M059J (cell line): ENCODE data around the gene TUBA4B. TPM values are rescaled to one million over a fixed set of nuclear protein-coding genes. Genes with fewer than 3 reads are reported as not detected.
"Not testable (repeated sequence)": the region's sequence is repeated elsewhere in the genome, so short reads cannot be mapped to it uniquely, and the experiment has no call there.

ENCODE experiments used
- DNase-seq: peaks from one replicate; pipeline ENCODE4 v3.0.0-alpha.2; 2012; ENCODE audit warnings: low read depth
- total RNA-seq: library from RNA; depleted of rRNA; stranded (reverse); fragments of >200 nt; shearing (Covaris generic); gene quantifications from 2 replicates; pipeline ENCODE4 v1.2.3, GENCODE V29; 2014

TUBA4B gene
- total RNA-seq, 1 experiment from 2014 or later, result not detected

DNA sequence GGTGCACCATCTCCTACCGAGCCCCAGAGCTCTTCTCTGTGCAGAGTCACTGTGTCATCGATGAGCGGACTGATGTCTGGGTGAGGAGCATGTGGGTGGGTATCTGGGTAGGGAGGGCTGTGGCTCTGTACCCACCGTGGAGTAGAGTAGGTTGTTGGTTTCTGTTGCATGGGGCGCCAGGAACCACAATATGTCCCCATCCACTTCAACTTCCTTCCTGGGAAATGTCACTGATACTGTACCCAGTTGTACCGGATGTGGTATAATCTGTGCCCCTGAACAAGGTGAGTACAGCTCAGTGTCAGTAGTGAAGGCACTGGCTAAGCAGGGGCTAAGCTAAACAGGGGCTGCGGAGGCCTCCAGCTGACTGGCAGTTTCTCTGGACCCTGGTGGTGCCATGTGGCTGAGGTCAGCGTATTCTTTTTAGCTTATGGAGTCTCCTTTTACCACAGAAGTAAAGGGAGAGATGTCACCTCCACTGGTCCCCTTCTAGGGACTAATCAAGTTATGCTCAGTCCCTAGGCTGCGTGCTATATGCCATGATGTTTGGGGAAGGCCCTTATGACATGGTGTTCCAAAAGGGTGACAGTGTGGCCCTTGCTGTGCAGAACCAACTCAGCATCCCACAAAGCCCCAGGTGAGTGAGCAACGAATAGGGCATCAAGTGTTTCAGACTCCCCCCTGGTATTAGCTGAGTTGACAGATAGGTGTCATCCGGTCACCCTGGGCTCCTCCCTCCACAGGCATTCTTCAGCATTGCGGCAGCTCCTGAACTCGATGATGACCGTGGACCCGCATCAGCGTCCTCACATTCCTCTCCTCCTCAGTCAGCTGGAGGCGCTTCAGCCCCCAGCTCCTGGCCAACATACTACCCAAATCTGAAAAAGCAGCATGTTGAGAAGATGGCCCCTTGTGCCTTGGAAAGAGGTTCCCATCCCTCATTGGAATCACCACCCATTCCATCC, 5.1 kb upstream of the TUBA4B start:
- no peak for DNase-seq

DNA sequence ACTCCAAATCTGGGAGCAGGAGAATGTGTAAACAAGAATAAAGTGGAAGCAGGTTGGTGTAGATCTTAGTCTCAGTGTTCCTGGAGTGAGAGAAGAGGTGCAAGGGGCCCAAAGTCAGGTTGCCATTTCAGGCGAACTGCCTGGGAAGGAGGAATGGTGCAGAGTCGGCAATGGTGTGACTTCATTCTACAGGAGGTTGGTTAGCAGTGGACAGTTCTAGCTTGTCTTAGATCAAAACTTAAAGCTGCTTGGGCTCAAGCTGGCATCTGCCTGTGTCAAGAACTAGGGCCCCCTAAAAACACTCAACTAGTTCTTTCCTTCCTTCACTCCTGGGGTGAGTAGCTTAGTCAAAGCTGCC, 4.2 kb upstream of the TUBA4B start:
- no peak for DNase-seq

DNA sequence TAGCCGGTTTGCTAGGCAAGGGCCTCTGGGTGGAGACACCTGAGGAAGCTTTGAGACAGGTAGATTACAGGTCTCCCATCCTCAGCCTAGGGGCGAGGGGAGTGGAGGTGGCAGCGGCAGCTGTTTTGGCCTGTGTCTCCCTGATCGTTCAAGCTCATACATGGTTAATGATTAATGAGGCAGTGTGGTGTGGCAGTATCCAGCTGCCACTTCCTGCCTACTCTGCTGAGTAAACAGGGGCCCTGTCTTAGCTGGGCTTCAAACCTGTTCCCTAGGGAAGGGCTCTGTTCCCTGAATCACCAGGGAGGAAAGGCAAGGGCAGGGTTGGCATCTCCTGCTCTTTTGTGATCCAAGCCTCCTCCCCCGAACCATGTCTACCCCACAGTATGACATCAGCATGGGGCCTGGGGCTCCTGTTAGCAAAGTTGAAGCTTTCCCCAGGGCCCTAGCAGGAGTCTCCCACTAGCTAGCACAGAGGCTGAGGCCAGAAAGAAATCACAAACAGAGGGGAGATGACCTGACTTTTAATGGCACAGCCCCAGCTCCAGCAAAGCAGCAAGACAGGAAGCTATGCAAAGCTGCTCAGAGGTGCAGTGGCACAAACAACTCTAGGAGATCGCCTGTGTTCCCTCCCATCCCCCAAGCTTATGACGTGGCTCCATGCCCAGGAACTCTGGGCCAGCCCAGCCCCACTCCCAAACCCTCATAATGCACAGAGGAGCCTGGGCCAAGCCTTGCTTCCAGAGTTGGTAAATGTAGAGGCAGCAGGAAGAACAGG, 3.7 kb upstream of the TUBA4B start:
- peak; percentile 92 for DNase-seq

DNA sequence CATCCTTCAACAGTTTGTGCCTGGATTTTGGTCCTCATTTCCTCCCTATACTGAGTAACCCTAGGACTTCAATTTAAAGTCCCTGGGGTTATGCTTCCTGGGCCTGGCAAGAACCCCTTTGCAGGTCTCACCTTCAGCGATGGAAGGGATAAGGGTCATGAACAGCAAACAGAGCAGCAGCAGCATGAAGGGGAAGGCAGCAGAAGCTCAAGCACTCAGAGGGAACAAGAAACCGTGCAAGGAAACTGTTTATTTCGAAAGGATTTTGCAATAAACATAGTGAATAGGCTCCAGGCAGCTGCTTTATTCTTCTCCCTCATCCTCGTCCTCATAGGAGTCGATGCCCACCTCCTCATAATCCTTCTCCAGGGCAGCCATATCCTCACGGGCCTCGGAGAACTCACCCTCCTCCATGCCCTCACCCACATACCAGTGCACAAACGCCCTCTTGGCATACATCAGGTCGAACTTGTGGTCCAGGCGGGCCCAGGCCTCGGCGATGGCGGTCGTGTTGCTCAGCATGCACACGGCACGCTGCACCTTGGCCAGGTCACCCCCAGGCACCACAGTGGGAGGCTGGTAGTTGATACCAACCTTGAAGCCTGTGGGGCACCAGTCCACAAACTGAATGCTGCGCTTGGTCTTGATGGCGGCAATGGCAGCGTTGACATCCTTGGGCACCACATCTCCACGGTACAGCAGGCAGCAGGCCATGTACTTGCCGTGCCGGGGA, 2.8 kb upstream of the TUBA4B start:
- no peak for DNase-seq

DNA sequence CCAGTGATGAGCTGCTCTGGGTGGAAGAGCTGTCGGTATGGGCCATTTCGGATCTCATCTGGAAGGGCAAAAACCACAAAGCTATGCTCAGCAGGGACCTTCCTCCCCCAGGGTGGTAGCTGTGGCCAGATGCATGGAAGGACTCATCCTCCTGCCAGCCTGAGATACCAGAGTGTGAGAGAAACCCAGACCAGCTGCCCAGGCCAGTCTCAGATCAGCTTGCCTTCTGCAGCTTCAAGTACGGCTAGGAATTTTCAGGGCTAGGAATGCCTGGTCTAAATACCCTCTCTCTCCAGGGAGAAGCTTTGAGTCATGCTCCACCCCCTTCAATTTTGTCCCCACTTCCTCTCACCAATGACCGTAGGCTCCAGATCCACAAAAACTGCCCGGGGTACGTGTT, 1.4 kb upstream of the TUBA4B start:
- peak; percentile 59 for DNase-seq

DNA sequence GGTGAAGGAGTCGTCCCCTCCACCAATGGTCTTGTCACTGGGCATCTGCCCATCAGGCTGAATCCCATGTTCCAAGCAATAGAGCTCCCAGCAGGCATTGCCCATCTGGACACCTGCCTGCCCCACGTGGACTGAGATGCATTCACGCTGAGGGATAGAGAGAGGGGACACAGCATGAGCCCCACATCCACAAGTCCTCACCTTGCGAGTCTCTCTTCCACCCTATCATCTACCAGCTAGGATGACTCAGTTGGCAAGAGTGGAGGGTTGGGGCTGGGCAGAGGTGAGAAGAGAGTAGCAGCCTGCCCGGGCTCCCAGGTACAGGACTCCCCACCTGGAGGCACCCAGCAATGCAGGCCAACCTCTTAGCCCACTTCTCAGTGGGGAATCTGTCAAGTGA, 959 bp upstream of the TUBA4B start:
- peak; percentile 32 for DNase-seq

DNA sequence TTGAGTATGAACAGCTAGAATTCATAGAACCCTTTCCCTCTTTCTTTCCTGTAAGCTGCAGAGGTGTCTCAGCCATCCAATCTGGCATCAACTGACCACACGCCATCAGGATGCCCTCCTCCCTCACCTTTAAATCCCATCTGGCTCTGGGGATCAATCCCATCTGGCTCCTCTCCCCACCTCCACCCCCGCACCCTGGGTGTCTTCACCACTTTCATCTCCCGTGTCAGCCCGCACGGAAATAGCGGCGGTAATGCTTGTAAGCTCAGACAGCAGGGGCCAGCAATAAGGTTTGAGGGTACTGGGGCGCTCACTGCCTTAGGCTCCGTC, 508 bp upstream of the TUBA4B start:
- no peak for DNase-seq

DNA sequence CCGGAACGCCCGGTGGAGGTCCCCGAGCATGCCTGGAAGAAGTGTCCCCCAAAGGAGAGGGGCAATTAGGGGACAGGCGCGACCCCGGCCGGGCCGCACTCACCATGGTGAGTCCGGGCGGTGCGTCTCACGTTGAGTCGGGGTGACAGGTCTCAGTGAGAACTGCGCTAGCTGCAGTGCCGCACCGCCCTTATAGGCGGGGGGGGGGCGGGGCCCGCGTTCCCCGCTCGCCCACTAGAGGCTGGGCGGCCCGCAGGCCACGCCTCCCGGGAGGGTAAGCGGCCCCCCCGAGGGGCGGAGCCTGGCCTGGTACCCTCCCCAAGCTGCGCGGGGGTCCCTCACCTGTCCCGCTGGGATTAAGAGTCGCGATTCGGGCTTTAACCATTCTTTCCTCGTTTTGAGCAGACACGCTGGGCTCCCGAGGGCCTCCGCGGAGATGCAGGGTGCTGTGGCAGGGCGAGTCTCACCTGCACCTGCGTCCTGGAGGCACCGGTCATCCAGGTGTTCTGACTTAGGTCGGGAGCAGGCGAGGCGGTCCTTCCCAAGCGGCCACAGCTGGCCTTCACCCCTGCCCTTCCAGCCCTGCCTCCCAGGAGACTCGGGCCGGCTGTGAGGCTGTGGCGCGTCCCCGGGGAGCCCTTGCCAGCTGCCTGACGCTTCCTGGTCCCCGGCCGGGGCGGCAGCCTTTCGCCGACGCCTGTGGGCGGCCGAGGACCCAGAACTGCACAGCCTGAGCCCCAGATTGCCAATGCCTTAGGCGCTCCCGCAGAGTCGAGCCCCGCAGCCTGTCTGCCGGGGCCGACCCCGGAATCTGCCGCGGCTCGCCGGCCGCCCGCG, 928 bp downstream of the TUBA4B start, which contains the start of gene TUBA4A:
TUBA4A (minus strand) TSS at position 166 of the 837 bp plus-strand sequence; CDS start at position 106, 60 bp downstream.
- DNase-seq, result peak; percentile 76

DNA sequence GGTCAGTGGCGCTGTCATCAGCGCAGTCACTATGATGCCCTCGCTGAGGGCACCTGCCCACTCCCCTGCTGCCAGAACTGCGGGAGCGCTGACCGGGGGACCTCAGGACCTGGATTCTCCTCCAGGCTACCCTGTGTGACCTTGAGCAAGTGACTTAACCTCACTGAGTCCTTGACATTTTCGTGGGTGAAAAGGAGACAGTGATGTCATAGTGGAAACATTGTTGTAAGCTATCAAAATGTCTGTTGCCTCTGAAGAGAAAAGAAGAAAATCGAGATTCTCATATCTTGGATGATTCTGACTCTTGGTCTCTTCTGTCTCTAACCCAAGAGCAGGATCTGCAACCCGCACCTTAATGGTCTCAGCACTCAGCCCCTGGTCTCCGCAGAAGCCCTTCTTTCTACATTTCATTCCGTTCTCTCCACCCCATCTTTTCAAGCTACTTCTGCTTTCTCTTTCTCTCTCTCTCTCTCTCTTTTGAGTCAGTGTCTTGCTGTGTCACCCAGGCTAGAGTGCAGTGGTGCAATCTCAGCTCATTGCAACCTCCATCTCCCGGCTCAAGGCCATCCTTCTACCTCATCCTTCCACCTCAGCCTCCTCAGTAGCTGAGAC, 1.7 kb downstream of the TUBA4B start:
- DNase-seq, result peak; percentile 25

DNA sequence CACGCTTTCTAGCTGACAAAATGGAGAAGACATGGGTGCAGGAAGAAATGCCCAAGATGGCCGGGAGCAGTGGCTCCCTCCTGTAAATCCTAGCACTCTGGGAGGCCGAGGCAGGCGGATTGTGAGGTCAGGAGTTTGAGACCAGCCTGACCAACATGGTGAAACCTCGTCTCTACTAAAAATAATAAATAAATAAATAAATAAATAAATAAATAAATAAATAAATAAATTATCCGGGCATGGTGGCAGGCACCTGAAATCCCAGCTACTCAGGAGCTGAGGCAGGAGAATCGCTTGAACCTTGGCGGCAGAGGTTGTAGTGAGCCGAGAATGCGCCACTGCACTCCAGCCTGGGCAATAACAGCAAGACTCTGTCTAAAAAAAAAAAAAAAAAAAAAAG, 5.9 kb downstream of the TUBA4B start:
- DNase-seq, result not testable (repeated sequence)

DNA sequence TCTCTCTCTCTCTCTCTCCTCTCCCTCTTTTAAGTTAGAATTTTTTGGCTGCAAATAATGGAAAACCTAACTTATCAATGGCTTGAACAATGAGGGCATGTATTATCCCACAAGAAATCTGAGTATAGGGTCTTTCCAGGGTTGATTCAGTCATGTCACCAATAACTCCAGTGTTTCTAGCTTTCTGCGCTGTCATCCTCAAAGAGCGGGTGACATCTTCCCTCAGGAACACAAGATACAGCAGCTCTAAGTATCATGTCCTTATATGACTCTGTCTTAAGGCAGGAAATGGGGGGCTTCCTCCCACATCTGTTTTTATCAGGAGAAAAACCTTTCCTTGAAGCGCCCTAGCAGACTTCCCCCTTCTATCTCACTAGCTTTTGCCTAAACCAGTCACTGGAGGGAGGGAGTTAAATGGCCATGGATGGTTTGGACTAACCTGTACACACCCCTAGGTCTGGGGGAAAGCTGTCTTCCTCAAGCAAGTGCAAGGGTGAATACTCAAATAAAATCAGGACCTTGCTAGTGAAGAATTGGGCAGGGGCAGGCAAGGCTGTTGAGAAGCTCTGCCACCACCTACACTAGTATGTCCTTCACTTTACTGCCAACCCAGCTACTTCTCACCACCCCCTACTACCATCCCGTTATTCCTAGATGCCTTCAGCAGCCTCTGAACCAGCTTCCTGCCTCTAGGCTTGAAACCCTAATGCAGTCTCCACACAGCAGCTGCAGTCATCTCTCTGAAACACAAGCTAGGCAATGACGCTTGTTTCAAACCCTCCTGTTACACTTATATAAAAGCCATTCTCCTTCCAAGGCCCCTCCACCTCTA, 8.2 kb downstream of the TUBA4B start:
- DNase-seq, result no peak

DNA sequence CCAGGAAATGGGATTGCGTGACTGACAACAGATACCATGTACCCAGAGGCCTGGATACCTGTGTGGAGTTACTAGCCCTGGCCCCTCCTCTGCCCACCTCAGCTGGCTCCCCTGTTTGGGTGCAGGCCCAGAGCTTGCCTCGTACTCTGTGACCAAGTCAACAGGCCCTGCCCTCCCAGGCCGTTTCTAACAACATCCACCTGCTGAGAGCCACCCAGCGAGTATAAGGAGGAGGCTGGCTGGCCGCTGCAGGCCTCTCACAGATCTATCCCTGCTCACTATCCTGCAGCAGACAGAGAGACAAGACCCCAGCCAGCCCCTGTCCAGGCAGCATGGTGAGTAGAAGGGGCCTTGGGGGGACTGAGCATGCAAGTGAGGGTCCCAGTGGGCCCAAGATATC, 13.2 kb downstream of the TUBA4B start:
- no peak for DNase-seq

DNA sequence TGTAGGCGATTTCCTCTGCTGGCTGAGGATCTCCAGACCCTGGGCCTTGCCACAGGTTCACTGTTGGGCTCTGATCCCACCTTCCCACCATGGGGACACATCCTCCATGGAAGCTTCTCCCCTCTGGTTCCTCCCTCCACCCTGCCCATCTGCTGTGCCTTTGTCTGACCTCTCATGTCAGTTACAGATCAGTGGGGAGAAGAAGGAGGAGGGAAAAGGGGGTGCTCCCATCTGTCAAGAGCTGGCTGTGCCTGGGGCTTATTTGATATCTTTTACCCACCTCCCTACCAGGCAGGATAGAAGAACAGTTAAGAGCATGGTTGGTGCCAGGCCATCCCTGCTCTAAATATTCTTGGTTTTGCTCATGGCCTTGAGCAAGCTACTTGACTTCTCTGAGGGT, 13.8 kb downstream of the TUBA4B start:
- DNase-seq, result no peak

DNA sequence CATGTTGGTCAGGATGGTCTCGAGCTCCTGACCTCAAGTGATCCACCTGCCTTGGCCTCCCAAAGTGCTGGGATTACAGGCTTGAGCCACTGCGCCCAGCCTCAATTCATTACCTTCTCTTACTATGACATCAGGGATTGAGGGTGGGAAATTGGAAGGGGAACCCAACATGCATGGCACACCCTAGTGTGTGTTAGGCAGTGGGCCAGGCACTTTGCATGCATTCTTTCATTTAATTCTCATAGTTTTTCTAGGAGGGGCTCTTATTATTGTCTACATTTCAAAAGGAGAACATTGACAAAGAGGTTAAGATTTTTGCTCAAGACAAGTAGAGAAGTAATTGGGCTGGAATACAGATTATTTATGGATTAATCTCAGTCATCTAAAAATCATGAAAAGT, 15.3 kb downstream of the TUBA4B start:
- no peak for DNase-seq

DNA sequence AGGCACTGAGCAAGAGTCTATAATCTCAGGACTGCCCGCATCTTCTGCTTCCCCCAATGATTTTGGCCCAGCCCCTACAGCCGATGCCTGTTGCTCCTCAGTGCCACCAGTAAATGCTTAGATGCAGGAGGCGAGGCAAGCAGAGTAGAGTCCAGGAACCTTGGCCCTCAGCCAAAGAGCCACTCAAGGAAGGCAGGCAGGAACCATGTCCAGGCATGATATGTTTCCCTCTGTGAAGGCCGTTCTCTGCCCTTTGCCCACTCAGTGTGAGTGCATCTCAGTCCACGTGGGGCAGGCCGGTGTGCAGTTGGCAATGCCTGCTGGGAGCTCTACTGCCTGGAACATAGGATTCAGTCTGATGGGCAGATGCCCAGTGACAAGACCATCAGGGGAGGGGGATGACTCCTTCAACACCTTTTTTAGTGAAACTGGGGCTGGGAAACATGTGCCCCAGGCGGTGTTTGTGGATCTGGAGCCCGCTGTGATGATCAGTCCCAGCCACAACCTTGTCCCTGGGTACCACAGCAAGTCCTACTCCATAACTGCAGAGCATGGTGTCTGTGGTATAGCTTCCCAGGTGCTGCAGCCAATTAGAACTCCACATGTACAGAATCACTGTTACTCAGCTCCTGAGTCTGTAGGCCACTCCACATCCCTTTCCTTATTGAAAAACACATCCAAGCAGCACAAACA, 16.5 kb downstream of the TUBA4B start:
- DNase-seq, result no peak

DNA sequence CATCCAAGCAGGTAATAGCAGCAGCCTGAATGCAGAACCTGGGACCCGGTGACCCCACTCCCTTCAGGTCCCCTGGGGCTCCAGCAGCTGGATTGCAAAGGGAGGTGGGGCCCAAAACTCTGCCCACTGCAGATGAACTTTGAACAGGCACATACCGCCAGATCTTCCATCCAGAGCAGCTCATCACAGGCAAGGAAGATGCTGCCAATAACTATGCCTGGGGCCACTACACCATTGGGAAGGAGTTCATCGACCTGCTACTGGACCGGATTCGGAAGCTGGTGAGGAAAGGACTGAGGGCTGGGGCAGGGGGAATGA, 17.0 kb downstream of the TUBA4B start:
- no peak for DNase-seq

DNA sequence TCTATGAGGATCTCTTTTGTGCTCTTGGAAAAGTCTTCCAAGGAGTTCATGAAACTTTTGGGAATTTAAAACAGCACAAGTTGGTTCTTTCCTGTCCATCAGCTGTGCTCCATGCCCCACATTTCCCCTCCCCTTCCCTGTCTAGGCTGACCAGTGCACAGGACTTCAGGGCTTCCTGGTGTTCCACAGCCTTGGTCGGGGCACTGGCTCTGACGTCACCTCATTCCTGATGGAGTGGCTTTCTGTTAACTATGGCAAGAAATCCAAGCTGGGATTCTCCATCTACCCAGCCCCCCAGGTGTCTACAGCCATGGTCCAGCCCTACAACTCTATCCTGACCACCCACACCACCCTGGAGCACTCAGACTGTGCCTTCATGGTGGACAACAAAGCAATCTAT, 18.0 kb downstream of the TUBA4B start:
- DNase-seq, result no peak

DNA sequence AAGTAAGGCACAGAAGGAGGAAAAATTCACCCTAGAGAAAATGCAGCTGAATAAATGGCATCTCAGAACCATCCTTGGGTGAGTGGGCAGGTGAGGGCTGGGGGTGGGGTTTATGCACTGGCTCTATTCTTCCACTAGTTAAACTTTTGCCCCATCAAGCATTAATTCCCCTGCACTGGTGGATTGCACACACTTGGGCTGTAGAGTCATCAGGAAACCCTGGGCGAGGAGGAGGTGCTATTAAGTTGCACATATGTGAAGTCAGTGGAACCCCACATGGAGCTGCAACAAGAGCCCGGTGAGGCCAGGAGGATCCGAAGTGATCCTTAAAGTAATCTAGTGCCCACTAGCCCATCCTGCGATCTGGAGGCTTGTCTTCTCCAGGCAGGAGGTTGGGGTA, 19.3 kb downstream of the TUBA4B start:
- no peak for DNase-seq

DNA sequence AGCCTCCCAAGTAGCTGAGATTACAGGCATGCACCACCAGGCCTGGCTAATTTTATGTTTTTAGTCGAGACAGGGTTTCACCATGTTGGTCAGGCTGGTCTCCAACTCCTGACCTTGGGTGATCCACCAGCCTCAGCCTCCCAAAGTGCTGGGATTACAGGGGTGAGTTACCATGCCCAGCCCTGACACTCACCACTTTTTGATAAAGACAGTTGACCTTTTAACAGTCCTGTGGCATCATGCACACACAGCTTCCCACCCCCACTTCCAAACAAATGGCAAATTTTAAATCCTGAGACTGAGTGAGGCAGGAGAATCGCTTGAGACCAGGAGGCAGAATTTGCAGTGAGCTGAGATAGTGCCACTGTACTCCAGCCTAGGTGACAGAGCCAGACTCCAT, 20.0 kb downstream of the TUBA4B start:
- DNase-seq, result peak; percentile 87

DNA sequence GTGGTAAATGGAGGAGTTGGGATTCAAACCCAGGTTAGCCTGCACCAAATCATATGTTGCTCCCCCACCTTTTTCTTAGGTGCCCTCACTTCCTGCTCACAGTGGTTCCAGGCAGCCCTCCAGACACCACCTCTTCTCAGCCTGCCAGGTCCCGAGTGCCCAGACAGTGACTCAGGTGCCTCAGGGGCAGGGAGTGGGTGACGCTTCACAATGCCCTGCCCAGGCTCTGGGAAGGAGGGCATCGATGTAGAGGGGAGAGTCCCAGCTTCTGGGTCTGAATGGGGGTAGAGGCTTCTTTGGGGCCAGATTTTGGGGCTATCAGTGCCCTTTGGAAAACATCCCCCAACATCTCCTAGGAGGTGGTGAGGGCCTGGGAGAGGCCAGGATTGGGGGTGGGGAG, 20.9 kb downstream of the TUBA4B start:
- peak; percentile 95 for DNase-seq
